Measurements from ENCODE around the gene CDC42.

CDC42 gene

GRCh38 chr1:22122273-22123070, 70.0 kb downstream of the CDC42 start:
- TF ChIP-seq CTCF (conservative IDR thresholded peaks at IDR 0.05), result no peak
- no peak for TF ChIP-seq ZFX (IDR thresholded peaks at IDR 0.05)
- H3K27ac ChIP-seq, result peak overlapping the region; percentile 32

- H3K27ac ChIP-seq, result peak overlapping the region; percentile 32
- TF ChIP-seq CTCF (conservative IDR thresholded peaks at IDR 0.05) (no peak), ZFX (IDR thresholded peaks at IDR 0.05) (no peak)
These were observed 70.5 kb downstream of the CDC42 start for GRCh38 chr1:22123071-22123390.

GRCh38 chr1:22123901-22124404, 71.4 kb downstream of the CDC42 start:
- TF ChIP-seq CTCF (conservative IDR thresholded peaks at IDR 0.05) (no peak), ZFX (IDR thresholded peaks at IDR 0.05) (no peak)
- H3K27ac ChIP-seq, result no peak overlapping the region

GRCh38 chr1:22124592-22125229, 72.2 kb downstream of the CDC42 start:
- TF ChIP-seq CTCF (conservative IDR thresholded peaks at IDR 0.05) (no peak), ZFX (IDR thresholded peaks at IDR 0.05) (no peak)
- H3K27ac ChIP-seq, result no peak overlapping the region

GRCh38 chr1:22126531-22126930, 74.0 kb downstream of the CDC42 start:
- no peak overlapping the region for H3K27ac ChIP-seq
- TF ChIP-seq CTCF (conservative IDR thresholded peaks at IDR 0.05) (no peak), ZFX (IDR thresholded peaks at IDR 0.05) (no peak)

- TF ChIP-seq CTCF (conservative IDR thresholded peaks at IDR 0.05), result no peak
- no peak for TF ChIP-seq ZFX (IDR thresholded peaks at IDR 0.05)
- H3K27ac ChIP-seq, result no peak overlapping the region
These were observed 74.7 kb downstream of the CDC42 start for GRCh38 chr1:22127248-22127647.

GRCh38 chr1:22127731-22128130, 75.2 kb downstream of the CDC42 start:
- no peak for TF ChIP-seq ZFX (IDR thresholded peaks at IDR 0.05)
- TF ChIP-seq CTCF (conservative IDR thresholded peaks at IDR 0.05), result no peak
- H3K27ac ChIP-seq, result no peak overlapping the region

Measured in C4-2B (cell line).